Endothelial cell of umbilical vein (primary cell): ENCODE data around the gene LGALS4. TPM values are rescaled to one million over a fixed set of nuclear protein-coding genes. Genes with fewer than 3 reads are reported as not detected.

ENCODE experiments used
- BruUV-seq: library from RNA; stranded (reverse); fragments of 400-500 nt; replicated peaks from 2 replicates; lab custom pipeline; 2021; lab: Mats Ljungman, UMichigan
- CTCF ChIA-PET: fragments of 300-600, 350-600 bp; sonication (Branson Sonifier 250); formaldehyde crosslinking; loops from one replicate; lab custom pipeline; 2021; ENCODE audit warnings: antibody characterized with exemption, inconsistent platforms; lab: Charles Lee
- POLR2A ChIA-PET: fragments of 300-600, 350-600 bp; sonication (Branson Sonifier 250); formaldehyde crosslinking; loops from one replicate; lab custom pipeline; 2021; ENCODE audit warnings: antibody characterized with exemption, inconsistent platforms; lab: Charles Lee
- DNase-seq: peaks from one replicate; pipeline ENCODE4 v3.0.0-alpha.2; 2011; ENCODE audit warnings: low read depth, low spot score
- FAIRE-seq: peaks from 2 replicates; lab custom pipeline; 2011; peaks lifted over from hg19 to GRCh38; lab: Jason Lieb, UNC
- H2AFZ ChIP-seq: 2 replicates; pipeline ENCODE4 v1.6.0; 2012; ENCODE audit warnings: low read depth, low read length, control low read depth, inconsistent platforms
- H3K27ac ChIP-seq: 2 replicates; pipeline ENCODE4 v1.5.1; 2011; ENCODE audit warnings: low read depth, mild to moderate bottlenecking, control low read depth, low read length, moderate library complexity; ENCODE audit not compliant: insufficient read depth
- H3K27me3 ChIP-seq, 2 experiments: 2 replicates each; pipeline versions ENCODE4 v1.6.0 to v1.6.1; 2011; ENCODE audit warnings: low read length in 2 of 2, mixed read lengths in 1 of 2; ENCODE audit not compliant: control insufficient read depth in 2 of 2, insufficient read depth in 2 of 2
- H3K36me3 ChIP-seq, 2 experiments: 2 replicates in 1 of 2; 3 replicates in 1 of 2; pipeline ENCODE4 v1.5.1; 2011; ENCODE audit warnings: low read length in 2 of 2, mild to moderate bottlenecking in 1 of 2, moderate library complexity in 1 of 2; ENCODE audit not compliant: control insufficient read depth in 2 of 2, insufficient read depth in 2 of 2; ENCODE audit errors: extremely low read depth in 1 of 2
- H3K4me1 ChIP-seq: 3 replicates; pipeline ENCODE4 v1.5.1; 2011; ENCODE audit warnings: mild to moderate bottlenecking, low read length; ENCODE audit not compliant: control insufficient read depth, insufficient read depth; ENCODE audit errors: extremely low read depth
- H3K4me2 ChIP-seq: 2 replicates; pipeline ENCODE4 v1.6.1; 2011; ENCODE audit warnings: low read length, control low read depth, mixed read lengths; ENCODE audit not compliant: insufficient read depth
- H3K4me3 ChIP-seq, 3 experiments: fragments of 200-600 bp in 1 of 3; sonication (generic), shearing (Covaris generic) in 1 of 3; replicated peaks in 1 of 3; 2 replicates each; pipeline ENCODE4 v1.5.1; 2011 to 2016; ENCODE audit warnings: control low read depth in 3 of 3, low read length in 3 of 3, mild to moderate bottlenecking in 2 of 3, inconsistent platforms in 1 of 3, low read depth in 1 of 3, moderate library complexity in 1 of 3; ENCODE audit not compliant: insufficient read depth in 1 of 3
- H3K79me2 ChIP-seq: 2 replicates; pipeline ENCODE4 v1.6.0; 2012; ENCODE audit warnings: low read length, inconsistent platforms; ENCODE audit not compliant: control insufficient read depth, insufficient read depth
- H3K9ac ChIP-seq: replicated peaks from 2 replicates; pipeline ENCODE3; 2011; ENCODE audit warnings: low read length, control low read depth; ENCODE audit not compliant: insufficient read depth; ENCODE audit errors: extremely low read depth
- H3K9me1 ChIP-seq: replicated peaks from 3 replicates; pipeline ENCODE4 v1.6.0; 2011; ENCODE audit warnings: mild to moderate bottlenecking, low read length; ENCODE audit not compliant: control insufficient read depth, insufficient read depth; ENCODE audit errors: extremely low read depth
- H3K9me3 ChIP-seq: replicated peaks from 2 replicates; pipeline ENCODE4 v1.5.1; 2012; ENCODE audit warnings: low read length, inconsistent platforms; ENCODE audit not compliant: control insufficient read depth, insufficient read depth
- H4K20me1 ChIP-seq: replicated peaks from 2 replicates; pipeline ENCODE3; 2011; ENCODE audit warnings: mild to moderate bottlenecking, low read length; ENCODE audit not compliant: control insufficient read depth, insufficient read depth; ENCODE audit errors: extremely low read depth
- EZH2 ChIP-seq: IDR thresholded peaks from 2 replicates; pipeline ENCODE4 v1.6.1; 2012; ENCODE audit warnings: borderline replicate concordance, low read depth, mild to moderate bottlenecking, moderate library complexity, low read length, inconsistent platforms; ENCODE audit not compliant: severe bottlenecking
- FOS ChIP-seq: IDR thresholded peaks from 2 replicates; pipeline ENCODE4 v1.6.1; 2011; ENCODE audit warnings: mild to moderate bottlenecking, low read length, moderate library complexity, borderline replicate concordance; ENCODE audit not compliant: insufficient read depth
- GATA2 ChIP-seq: IDR thresholded peaks from 2 replicates; pipeline ENCODE4 v1.7.0; 2011; ENCODE audit warnings: low read depth, mild to moderate bottlenecking, moderate library complexity, mixed read lengths, low read length; ENCODE audit not compliant: insufficient read length, insufficient read depth
- JUN ChIP-seq: IDR thresholded peaks from 2 replicates; pipeline ENCODE4 v1.6.1; 2011; ENCODE audit warnings: borderline replicate concordance, low read depth; ENCODE audit not compliant: insufficient read length, insufficient read depth
- MYC ChIP-seq: IDR thresholded peaks from one replicate; pipeline ENCODE4 v1.6.1; 2011; ENCODE audit warnings: mild to moderate bottlenecking, low read depth, low read length
- POLR2A ChIP-seq: IDR thresholded peaks from 2 replicates; pipeline ENCODE4 v1.6.1; 2012; ENCODE audit warnings: low read depth, mild to moderate bottlenecking, control low read depth, low read length
- POLR2AphosphoS5 ChIP-seq: IDR thresholded peaks from 2 replicates; pipeline ENCODE4 v1.6.1; 2012; ENCODE audit warnings: low read depth, mild to moderate bottlenecking, control low read depth, low read length, moderate library complexity; ENCODE audit not compliant: insufficient read depth
- dilution Hi-C: fragments of 300-500 bp; cut with MboI; formaldehyde crosslinking; loops from one replicate; pipeline ENCODE4 v1.15.0; 2019; ENCODE audit warnings: low sequenced_read_pairs; ENCODE audit not compliant: extremely low pct_ligation_motif_present
- intact Hi-C: fragments of 100-400 bp; cut with micrococcal nuclease; formaldehyde crosslinking; loops from one replicate; pipeline ENCODE4 v1.10.0; 2022
- polyA plus RNA-seq, 4 experiments: library from polyadenylated mRNA; depleted of rRNA in 3 of 4; stranded (reverse) in 3 of 4; unstranded in 1 of 4; fragments of >200 nt; gene quantifications; 2 replicates each; pipeline versions ENCODE4 v1.2.1 to v1.2.3, GENCODE V29; 2011 to 2012; ENCODE audit warnings: missing spikeins in 1 of 4
- total RNA-seq: library from RNA; stranded (reverse); gene quantifications from 2 replicates; pipeline ENCODE4 v1.2.3, GENCODE V29; 2021
- TF ChIP-seq, protein P1 (sequence below): IDR thresholded peaks from 2 replicates; pipeline ENCODE4 v1.6.1; 2011; ENCODE audit not compliant: insufficient read depth, insufficient read length
- TF ChIP-seq, protein P2 (sequence below), 2 donors: IDR thresholded peaks; 1 replicate in 1 of 2; 2 replicates in 1 of 2; pipeline ENCODE4 v1.5.1; 2011; ENCODE audit warnings: low read length in 2 of 2, mild to moderate bottlenecking in 2 of 2, moderate library complexity in 2 of 2, control low read depth in 1 of 2, inconsistent platforms in 1 of 2, low read depth in 1 of 2; ENCODE audit not compliant: insufficient read depth in 1 of 2; ENCODE audit errors: extremely low read depth in 1 of 2

LGALS4 gene
- total and polyA plus RNA-seq, 2 donors (not counting 3 experiments of a cell fraction or from before 2014, with no cell fraction given): 0.19 TPM; not detected in 1

DNA sequence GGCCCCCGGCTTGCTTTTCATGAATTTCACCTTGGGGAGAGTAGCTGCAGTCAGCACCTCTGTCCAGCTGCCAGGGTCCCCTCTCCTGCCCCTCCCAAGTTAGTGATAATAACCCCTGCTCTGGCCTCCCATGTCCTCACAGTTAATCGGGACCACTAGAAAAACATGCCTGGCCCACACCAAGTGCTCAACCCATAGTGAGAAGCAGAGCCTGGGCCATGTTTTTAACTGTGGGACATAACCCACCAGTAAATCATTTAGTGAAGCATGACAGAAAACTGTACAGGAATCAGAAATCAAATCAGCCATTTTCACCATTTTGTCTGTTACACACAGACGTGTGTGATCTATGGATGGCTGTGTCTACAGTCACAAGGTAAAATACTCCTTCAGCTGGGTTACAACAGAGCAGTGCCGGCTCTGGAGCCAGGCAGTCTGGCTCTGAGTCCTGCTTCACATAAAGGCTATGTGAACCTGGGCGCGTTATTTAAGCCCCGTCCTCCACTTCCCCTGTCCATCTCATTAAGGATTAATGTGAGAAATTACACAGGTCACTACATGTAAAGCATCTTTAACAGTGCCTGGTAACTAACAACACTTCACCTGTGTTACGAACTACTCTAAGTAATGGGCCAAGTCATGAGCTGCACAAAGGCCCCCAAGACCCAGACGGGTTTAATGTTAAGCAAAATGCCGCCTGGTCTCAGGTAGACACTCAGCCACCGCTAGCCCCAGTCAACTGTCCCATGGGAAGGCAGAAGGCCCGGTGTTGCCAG is 26.4 kb upstream of the LGALS4 start:
- Histone ChIP-seq H3K27me3 (no peaks in the 10 kb centered on the region), H3K4me2 (no peak overlapping the region), H3K9me1 (no peaks in the 10 kb centered on the region), H3K9me3 (no peaks in the 10 kb centered on the region), H4K20me1 (no peaks in the 10 kb centered on the region), H3K4me3 (no peak overlapping the region), H3K36me3 (peaks cover 53 to 74% of the 10 kb centered on the region in 2 experiments), H3K4me1 (no peaks in the 10 kb centered on the region), H3K9ac (no peak overlapping the region), H3K79me2 (peaks cover 29% of the 10 kb centered on the region), H3K27ac (no peak overlapping the region), H2AFZ (no peak overlapping the region)
- no peak for DNase-seq
- ChIA-PET CTCF (interaction anchor here (0.8 kb wide), 1 partner anchor 70 kb away, joined by 3 read pairs; no protein-coding TSS in a partner anchor), POLR2A (no interaction called here)
- BruUV-seq: no TSS peak
- dilution Hi-C loops (no loop called here), intact Hi-C loops (no loop called here)
- FAIRE-seq: no peak
- TF ChIP-seq JUN: no peak
- TF ChIP-seq FOS: no peak
- TF ChIP-seq EZH2: no peak
- TF ChIP-seq POLR2A: no peak
- no peak for TF ChIP-seq GATA2
- TF ChIP-seq, protein P1, sequence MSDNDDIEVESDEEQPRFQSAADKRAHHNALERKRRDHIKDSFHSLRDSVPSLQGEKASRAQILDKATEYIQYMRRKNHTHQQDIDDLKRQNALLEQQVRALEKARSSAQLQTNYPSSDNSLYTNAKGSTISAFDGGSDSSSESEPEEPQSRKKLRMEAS: no peak
- no peak for TF ChIP-seq MYC
- TF ChIP-seq, protein P2, sequence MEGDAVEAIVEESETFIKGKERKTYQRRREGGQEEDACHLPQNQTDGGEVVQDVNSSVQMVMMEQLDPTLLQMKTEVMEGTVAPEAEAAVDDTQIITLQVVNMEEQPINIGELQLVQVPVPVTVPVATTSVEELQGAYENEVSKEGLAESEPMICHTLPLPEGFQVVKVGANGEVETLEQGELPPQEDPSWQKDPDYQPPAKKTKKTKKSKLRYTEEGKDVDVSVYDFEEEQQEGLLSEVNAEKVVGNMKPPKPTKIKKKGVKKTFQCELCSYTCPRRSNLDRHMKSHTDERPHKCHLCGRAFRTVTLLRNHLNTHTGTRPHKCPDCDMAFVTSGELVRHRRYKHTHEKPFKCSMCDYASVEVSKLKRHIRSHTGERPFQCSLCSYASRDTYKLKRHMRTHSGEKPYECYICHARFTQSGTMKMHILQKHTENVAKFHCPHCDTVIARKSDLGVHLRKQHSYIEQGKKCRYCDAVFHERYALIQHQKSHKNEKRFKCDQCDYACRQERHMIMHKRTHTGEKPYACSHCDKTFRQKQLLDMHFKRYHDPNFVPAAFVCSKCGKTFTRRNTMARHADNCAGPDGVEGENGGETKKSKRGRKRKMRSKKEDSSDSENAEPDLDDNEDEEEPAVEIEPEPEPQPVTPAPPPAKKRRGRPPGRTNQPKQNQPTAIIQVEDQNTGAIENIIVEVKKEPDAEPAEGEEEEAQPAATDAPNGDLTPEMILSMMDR (IDR thresholded peaks at IDR 0.05; ENCODE audit: extremely low read depth in 1 of 2, insufficient read depth in 1 of 2, low read depth in 1 of 2, low read length in 2 of 2): no peak
- no peak for TF ChIP-seq POLR2AphosphoS5
